ENCODE data around the gene CYTH2.

CYTH2 gene

GRCh38 chr19:48469289-48469881, at the start of gene CYTH2:
Gene CYTH2, plus strand, starts transcription at chr19:48469369. Its CDS starts 139 bp downstream, at chr19:48469508.
- in situ Hi-C loops (cut with MboI; ENCODE audit: low sequenced_read_pairs), result no loop called here

- in situ Hi-C loops (cut with MboI; ENCODE audit: low sequenced_read_pairs), result no loop called here
Observed at GRCh38 chr19:48421548-48421947, 47.6 kb upstream of the CYTH2 start.

GRCh38 chr19:48424694-48425219, 44.4 kb upstream of the CYTH2 start:
- in situ Hi-C loops (cut with MboI; ENCODE audit: low sequenced_read_pairs), result no loop called here

- in situ Hi-C loops (cut with MboI; ENCODE audit: low sequenced_read_pairs), result no loop called here
Observed at GRCh38 chr19:48428670-48429069, 40.5 kb upstream of the CYTH2 start.

GRCh38 chr19:48433337-48433736, 35.8 kb upstream of the CYTH2 start:
- in situ Hi-C loops (cut with MboI; ENCODE audit: low sequenced_read_pairs), result no loop called here

- in situ Hi-C loops (cut with MboI; ENCODE audit: low sequenced_read_pairs), result no loop called here
Observed at GRCh38 chr19:48436586-48436985, 32.6 kb upstream of the CYTH2 start.

GRCh38 chr19:48441360-48442050, 27.7 kb upstream of the CYTH2 start:
- in situ Hi-C loops (cut with MboI; ENCODE audit: low sequenced_read_pairs), result no loop called here

GRCh38 chr19:48442116-48443035, 26.8 kb upstream of the CYTH2 start:
- in situ Hi-C loops (cut with MboI; ENCODE audit: low sequenced_read_pairs), result no loop called here

GRCh38 chr19:48443256-48443655, 25.9 kb upstream of the CYTH2 start:
- in situ Hi-C loops (cut with MboI; ENCODE audit: low sequenced_read_pairs), result no loop called here

GRCh38 chr19:48443731-48444128, 25.4 kb upstream of the CYTH2 start:
- in situ Hi-C loops (cut with MboI; ENCODE audit: low sequenced_read_pairs), result no loop called here

GRCh38 chr19:48444129-48444935, 24.8 kb upstream of the CYTH2 start:
- in situ Hi-C loops (cut with MboI; ENCODE audit: low sequenced_read_pairs), result no loop called here

- in situ Hi-C loops (cut with MboI; ENCODE audit: low sequenced_read_pairs), result no loop called here
Observed at GRCh38 chr19:48444936-48445200, 24.3 kb upstream of the CYTH2 start.

GRCh38 chr19:48445256-48445605, 23.9 kb upstream of the CYTH2 start:
- in situ Hi-C loops (cut with MboI; ENCODE audit: low sequenced_read_pairs), result no loop called here

- in situ Hi-C loops (cut with MboI; ENCODE audit: low sequenced_read_pairs), result no loop called here
Observed at GRCh38 chr19:48445606-48446481, 23.3 kb upstream of the CYTH2 start, which contains the start of gene GRWD1. Gene GRWD1, plus strand, starts transcription at chr19:48445983. Its CDS starts 23 bp downstream, at chr19:48446006.

- in situ Hi-C loops (cut with MboI; ENCODE audit: low sequenced_read_pairs), result no loop called here
Observed at GRCh38 chr19:48446579-48446978, 22.6 kb upstream of the CYTH2 start.

- in situ Hi-C loops (cut with MboI; ENCODE audit: low sequenced_read_pairs), result no loop called here
Observed at GRCh38 chr19:48448563-48448962, 20.6 kb upstream of the CYTH2 start.

- in situ Hi-C loops (cut with MboI; ENCODE audit: low sequenced_read_pairs), result no loop called here
Observed at GRCh38 chr19:48450441-48450840, 18.7 kb upstream of the CYTH2 start.

- in situ Hi-C loops (cut with MboI; ENCODE audit: low sequenced_read_pairs), result no loop called here
Observed at GRCh38 chr19:48450863-48451262, 18.3 kb upstream of the CYTH2 start.

- in situ Hi-C loops (cut with MboI; ENCODE audit: low sequenced_read_pairs), result no loop called here
Observed at GRCh38 chr19:48451624-48452023, 17.5 kb upstream of the CYTH2 start.
